GM18867 (cell line): ENCODE measurements around the gene B3GALT5.

Experiments used
- ATAC-seq: cut with Tn5 transposase; IDR thresholded peaks from one replicate; pipeline ENCODE4 v1.9.1; 2021; ENCODE audit warnings: mild to moderate bottlenecking, moderate library complexity; ENCODE audit not compliant: unreplicated experiment

The B3GALT5 gene

GRCh38 chr21:39602793-39603192 lies 9.9 kb upstream of the B3GALT5 start:
- no peak for ATAC-seq

GRCh38 chr21:39604951-39605350 lies 7.8 kb upstream of the B3GALT5 start:
- no peak for ATAC-seq

GRCh38 chr21:39610703-39611102 lies 2.0 kb upstream of the B3GALT5 start:
- no peak for ATAC-seq

GRCh38 chr21:39611551-39612190 lies 1.1 kb upstream of the B3GALT5 start:
- no peak for ATAC-seq

DNA sequence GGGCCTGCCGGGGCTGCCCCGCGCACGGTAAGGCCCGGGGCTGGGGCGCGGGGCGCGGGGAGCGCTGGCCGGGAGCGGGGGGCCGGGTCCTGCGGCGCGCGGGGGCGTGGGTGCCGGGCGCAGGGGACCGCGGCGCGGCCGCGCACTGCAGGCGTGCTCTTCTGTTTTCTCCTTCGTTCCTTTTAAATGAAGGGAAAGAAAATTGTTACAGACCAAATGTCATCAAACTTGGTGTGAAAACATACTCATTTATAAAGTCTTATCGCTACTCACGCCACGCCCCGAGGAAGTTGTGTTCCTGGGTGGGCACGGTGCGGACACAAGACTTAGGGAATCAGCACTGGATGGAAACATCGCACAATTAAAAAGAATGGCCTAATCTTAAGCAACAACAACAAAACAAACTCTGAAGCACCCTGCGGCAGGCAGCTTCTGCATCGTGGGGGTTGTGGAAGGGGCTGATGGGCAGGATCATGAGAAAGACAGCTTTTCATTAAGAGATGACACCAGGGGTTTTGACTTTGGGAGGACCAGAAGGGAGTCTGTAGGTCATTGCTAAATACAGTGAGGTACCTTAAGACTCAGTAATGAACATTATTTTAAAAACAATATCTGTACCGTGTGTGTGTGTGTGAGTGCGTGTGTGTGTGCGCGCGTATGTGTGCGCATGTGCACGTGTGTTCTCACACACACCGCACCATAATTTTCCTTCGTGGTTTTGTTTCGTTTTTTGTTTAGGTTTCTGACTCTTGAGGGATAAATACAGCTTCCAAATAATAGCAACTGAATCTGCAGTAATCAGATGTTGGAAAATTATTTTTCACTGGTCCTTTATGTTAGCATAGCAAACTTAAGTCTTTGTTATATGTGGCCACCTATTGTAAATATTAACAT lies 548 bp downstream of the B3GALT5 start:
- no peak for ATAC-seq

- ATAC-seq, result no peak
Measured at GRCh38 chr21:39616211-39616772, 3.6 kb downstream of the B3GALT5 start.

- no peak for ATAC-seq
Measured at GRCh38 chr21:39620856-39621255, 8.1 kb downstream of the B3GALT5 start.

GRCh38 chr21:39625211-39625895 lies 12.6 kb downstream of the B3GALT5 start:
- no peak for ATAC-seq

DNA sequence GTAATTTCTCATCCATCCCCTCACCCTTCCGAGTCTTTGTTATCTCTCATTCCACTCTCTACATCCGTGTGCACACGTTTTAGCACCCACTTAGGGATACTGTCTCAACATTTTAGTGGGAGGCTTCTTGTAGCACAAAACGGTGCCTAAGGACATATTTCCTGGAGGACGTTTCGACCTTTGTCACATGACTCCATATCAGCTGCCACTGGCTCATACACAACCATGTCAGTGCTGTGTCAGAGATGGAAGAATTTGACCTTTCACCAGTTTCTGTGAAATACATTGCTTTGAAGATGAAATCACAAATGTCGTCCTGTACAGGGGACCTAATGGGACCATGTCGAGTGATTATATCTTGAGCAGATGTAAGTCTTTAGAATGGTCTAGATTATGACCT lies 15.6 kb downstream of the B3GALT5 start:
- no peak for ATAC-seq

DNA sequence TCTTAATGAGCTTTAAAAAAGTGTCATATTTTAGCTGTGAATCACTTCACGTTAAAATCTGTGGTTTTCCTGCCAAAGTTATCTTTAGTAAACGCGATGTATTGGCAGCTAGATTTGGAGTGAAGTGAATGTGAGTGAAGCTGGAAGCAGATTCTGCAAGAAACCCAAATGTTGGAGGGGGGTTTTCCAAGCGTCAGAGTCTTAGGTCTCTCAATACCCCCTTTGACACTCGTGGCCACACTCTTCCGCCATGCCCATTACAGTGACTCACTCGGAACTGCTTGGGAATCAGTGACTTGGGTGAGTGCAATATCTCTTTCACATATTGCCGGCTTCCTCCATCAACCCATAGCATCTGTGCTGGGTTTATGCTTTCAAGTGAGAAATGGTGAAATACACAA lies 17.5 kb downstream of the B3GALT5 start:
- no peak for ATAC-seq

DNA sequence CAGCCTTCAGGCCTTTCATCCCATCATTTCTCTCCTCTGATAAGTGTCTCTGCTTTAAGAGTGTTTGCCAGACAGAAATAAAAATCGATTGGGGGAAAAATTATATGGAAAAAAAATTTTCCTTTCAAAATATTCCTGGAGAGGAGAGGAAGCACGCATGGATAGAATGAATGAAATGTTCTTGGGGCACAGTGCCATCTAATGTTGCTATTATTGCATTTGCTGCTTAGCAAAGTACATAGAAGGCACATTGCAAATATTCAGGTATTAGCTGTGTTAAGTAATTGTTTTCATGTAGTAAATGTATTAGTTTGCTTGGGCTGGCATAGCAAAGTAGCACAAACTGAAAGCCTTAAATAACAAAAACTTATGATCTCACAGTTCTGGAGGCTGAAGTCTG lies 18.1 kb downstream of the B3GALT5 start:
- no peak for ATAC-seq

GRCh38 chr21:39631842-39632562 lies 19.3 kb downstream of the B3GALT5 start:
- no peak for ATAC-seq

GRCh38 chr21:39632796-39633442 lies 20.2 kb downstream of the B3GALT5 start:
- no peak for ATAC-seq

GRCh38 chr21:39633770-39634181 lies 21.0 kb downstream of the B3GALT5 start:
- no peak for ATAC-seq

GRCh38 chr21:39634507-39634906 lies 21.8 kb downstream of the B3GALT5 start:
- ATAC-seq, result no peak

DNA sequence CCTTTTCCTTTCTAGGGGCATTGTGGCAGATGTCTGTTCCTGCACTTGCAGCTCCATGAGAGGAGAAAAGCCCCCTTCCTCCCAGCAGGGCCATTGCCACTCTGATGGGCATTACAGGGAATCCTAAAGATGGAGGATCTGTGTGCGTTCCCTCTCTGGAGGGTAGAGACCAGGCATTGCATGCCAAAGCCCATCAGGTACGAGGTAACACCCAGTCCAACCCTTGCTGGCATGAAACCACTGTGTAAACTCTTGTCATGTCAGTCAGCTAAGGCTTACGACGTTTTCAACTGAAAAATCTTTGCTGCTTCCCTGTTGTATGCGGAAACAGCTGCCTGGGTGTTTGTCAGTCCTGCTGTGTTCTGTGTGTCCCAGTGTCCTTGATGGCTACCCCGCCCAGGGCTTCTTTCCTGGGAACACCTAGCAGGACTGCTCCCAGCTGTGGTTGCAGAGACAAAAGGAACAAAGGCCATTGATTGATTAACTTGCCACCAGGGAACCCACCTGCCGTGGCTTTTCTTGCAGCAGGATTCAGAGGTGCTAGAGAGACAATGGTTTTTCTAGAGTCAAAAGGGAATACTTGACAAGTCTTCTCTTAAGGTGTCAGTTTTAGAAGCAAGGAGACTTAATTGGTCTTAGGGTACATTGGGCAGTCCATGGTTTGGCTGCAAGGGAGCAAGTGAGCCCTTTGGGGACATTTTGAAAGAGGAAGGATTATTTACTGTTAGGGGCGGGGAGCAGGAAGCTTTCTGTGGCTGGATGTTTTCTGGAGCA lies 24.6 kb downstream of the B3GALT5 start:
- ATAC-seq, result no peak

DNA sequence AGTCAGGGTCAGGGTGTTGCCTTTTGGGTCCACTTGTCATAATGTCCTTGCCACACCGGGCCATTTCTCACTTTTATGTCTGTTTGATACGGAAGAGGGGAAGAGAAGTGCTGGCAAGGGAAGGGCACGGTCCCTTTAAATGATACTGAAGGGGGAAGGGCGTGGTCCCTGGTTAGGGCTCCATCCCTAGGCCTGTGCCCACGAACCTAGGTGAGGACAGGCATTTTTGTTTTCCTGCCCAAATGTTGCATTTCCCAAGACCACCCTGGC lies 25.2 kb downstream of the B3GALT5 start:
- no peak for ATAC-seq

DNA sequence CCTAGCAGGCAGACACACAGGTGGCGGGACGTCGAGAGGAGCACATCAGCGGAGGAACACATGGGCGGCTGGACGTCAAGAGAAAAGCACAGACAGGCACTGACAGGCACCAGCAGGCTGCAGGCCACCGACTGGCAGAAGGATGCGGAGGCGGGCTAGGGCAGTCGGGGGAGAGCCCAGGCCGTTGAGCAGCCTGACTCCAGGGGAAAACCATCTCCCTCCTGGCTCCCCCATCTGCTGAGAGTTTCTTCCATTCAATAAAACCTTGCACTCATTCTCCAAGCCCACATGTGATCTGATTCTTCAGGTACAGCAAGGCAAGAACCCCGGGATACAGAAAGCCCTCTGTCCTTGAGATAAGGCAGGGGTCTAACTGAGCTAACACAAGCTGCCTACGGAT lies 25.5 kb downstream of the B3GALT5 start:
- no peak for ATAC-seq

DNA sequence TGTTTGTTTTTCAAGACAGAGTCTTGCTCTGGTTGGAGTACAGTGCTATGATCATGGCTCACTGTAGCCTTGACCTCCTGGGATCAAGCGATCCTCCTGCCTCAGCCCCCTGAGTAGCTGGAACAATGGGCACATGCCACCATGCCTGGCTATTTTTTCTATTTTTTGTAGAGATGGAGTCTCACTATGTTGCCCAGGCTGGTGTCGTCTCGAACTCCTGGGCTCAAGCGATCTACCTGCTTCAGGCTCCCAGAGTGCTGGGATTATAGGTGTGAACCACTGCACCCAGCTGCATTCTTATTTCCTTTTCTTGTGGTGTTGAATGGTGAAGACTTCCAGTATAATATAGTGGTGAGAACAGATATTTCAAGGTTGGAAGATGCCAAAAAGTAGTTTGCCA lies 28.0 kb downstream of the B3GALT5 start:
- no peak for ATAC-seq
